Uterus (tissue), 2 donors: ENCODE measurements around the gene REV3L.

Source experiments
- POLR2A ChIP-seq, 2 donors: fragments of 450-650 bp; IDR thresholded peaks; one replicate each; pipeline ENCODE4 v1.6.1; 2016; ENCODE audit warnings: antibody characterized with exemption in 2 of 2, mild to moderate bottlenecking in 1 of 2, moderate library complexity in 1 of 2
- TF ChIP-seq, protein P1 (sequence below), 4 experiments: fragments of 200-600 bp in 2 of 4; fragments of 450-650 bp in 2 of 4; sonication (generic) in 2 of 4; IDR thresholded peaks; one replicate each; pipeline ENCODE4 v1.5.1; 2016 to 2019; ENCODE audit warnings: antibody characterized with exemption in 4 of 4, mild to moderate bottlenecking in 2 of 4, moderate library complexity in 1 of 4

GRCh38 chr6:111515259-111515658, 32.2 kb upstream of the REV3L start:
- TF ChIP-seq, protein P1, sequence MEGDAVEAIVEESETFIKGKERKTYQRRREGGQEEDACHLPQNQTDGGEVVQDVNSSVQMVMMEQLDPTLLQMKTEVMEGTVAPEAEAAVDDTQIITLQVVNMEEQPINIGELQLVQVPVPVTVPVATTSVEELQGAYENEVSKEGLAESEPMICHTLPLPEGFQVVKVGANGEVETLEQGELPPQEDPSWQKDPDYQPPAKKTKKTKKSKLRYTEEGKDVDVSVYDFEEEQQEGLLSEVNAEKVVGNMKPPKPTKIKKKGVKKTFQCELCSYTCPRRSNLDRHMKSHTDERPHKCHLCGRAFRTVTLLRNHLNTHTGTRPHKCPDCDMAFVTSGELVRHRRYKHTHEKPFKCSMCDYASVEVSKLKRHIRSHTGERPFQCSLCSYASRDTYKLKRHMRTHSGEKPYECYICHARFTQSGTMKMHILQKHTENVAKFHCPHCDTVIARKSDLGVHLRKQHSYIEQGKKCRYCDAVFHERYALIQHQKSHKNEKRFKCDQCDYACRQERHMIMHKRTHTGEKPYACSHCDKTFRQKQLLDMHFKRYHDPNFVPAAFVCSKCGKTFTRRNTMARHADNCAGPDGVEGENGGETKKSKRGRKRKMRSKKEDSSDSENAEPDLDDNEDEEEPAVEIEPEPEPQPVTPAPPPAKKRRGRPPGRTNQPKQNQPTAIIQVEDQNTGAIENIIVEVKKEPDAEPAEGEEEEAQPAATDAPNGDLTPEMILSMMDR (IDR thresholded peaks at IDR 0.05), result no peak
- no peak for TF ChIP-seq POLR2A (IDR thresholded peaks at IDR 0.05)
